Psoas muscle (tissue), 8 donors: ENCODE results near the gene ADAMTS1. TPM values are rescaled to one million over a fixed set of nuclear protein-coding genes. Genes with fewer than 3 reads are reported as not detected.
A peak's percentile ranks its signal among the peaks of the same experiment; 100 is the strongest.

Experiments used
- ATAC-seq, 4 donors: fragments of 200-7000 bp; cut with Tn5 transposase; one replicate each; pipeline ENCODE4 v1.9.1; 2020; ENCODE audit warnings: moderate library complexity in 3 of 4, mild to moderate bottlenecking in 2 of 4
- DNase-seq, 2 donors: peaks; one replicate each; pipeline ENCODE4 v3.0.0-alpha.2; 2020
- H3K27ac ChIP-seq: fragments of 200-600 bp; one replicate; pipeline ENCODE4 v1.8.0; 2022
- H3K27me3 ChIP-seq, 3 donors: fragments of 200-600 bp in 1 of 3; one replicate each; pipeline versions ENCODE4 v1.6.1 to v1.8.0; 2013 to 2022; ENCODE audit warnings: low read length in 2 of 3, mild to moderate bottlenecking in 2 of 3, moderate library complexity in 1 of 3; ENCODE audit not compliant: insufficient read depth in 3 of 3
- H3K36me3 ChIP-seq, 2 donors: fragments of 200-600 bp in 1 of 2; one replicate each; pipeline versions ENCODE4 v1.6.1 to v1.8.0; 2013 to 2022; ENCODE audit warnings: low read depth in 1 of 2, mild to moderate bottlenecking in 1 of 2, moderate library complexity in 1 of 2; ENCODE audit not compliant: insufficient read depth in 1 of 2
- H3K4me1 ChIP-seq: fragments of 200-600 bp; one replicate; pipeline ENCODE4 v1.8.0; 2022
- H3K4me3 ChIP-seq: fragments of 200-600 bp; one replicate; pipeline ENCODE4 v1.8.0; 2022; ENCODE audit warnings: mild to moderate bottlenecking
- H3K9me3 ChIP-seq: fragments of 200-600 bp; one replicate; pipeline ENCODE4 v1.8.0; 2022
- WGBS, 3 donors: extraction: QIAGEN DNeasy Blood & Tissue Kit; methylation state at CpG; one replicate each; pipeline versions ENCODE4 v1.1.6 to v1.1.7; 2013; 5-methylcytosine and 5-hydroxymethylcytosine counted together
- intact Hi-C, 2 donors: fragments of 100-400 bp; cut with DNase I; formaldehyde crosslinking; loops; one replicate each; pipeline versions ENCODE4 v1.11.0 to v1.14.2; 2022
- polyA plus RNA-seq, 3 donors: library from polyadenylated mRNA; stranded (reverse); fragments of 200-250 nt; gene quantifications; one replicate each; pipeline ENCODE4 v1.2.3, GENCODE V29; 2013
- total RNA-seq, 4 donors: library from RNA; stranded (reverse); fragmentation: NEBNext Ultra II Directional in 2 of 4; extraction: Animal tissue kit (Norgen Biotek cat#: 25700) in 2 of 4; gene quantifications; one replicate each; pipeline versions ENCODE4 v1.2.1 to v1.2.4, GENCODE V29; 2021 to 2023
- TF ChIP-seq, protein P1 (sequence below): fragments of 200-600 bp; IDR thresholded peaks from one replicate; pipeline ENCODE4 v1.8.0; 2022; ENCODE audit warnings: antibody characterized with exemption
- donor health status: healthy with polysubstance abuse.
- donor health status: DM: no; HTN: no; CAD: no; lungs with moderate emphysema.
- donor health status: Bipolar disorder and iron deficiency.
- donor health status: healthy.
- donor health status: DM: yes; HTN: yes; CAD: no.
- donor health status: DM: no; HTN: no; CAD: no.
- donor health status: DM: no; HTN: no; CAD: no.
- donor health status: DM: yes; HTN: yes; CAD: no.

The ADAMTS1 gene
- total and polyA plus RNA-seq, 7 donors: 12.2 to 70.3 (median 32.0) TPM

DNA sequence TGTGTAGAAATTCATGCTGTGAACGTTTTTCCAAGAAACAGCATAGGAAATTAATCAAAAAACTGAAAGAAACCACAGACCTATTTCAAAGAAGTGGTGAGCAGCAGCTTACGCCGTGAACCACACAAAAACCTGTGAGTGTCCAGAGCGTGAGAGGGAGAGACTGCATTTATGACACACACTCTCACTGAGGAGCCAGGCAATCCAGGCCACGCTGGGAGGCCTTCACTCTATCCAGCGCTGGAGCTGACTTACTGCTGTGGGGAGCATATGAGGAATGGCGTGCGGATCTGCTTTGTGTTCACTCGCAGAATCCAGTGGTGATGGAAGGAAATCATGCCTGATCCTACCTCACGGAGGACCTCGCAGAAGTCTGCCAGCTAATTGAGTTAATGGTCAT is 12.7 kb downstream of the ADAMTS1 start:
- Histone ChIP-seq H3K9me3 (no peaks in the 10 kb centered on the region), H3K4me1 (no peaks in the 10 kb centered on the region), H3K4me3 (no peak overlapping the region), H3K36me3 (peaks cover 3 to 18% of the 10 kb centered on the region in 2 donors), H3K27me3 (no peaks in the 10 kb centered on the region), H3K27ac (no peak overlapping the region)
- 91 to 93% (median 91%) methylated on average over 11 of the region's 11 CpGs for WGBS, 3 donors
- no peak for DNase-seq
- ATAC-seq: no peak
- intact Hi-C loops: loop anchor here in 1 of 2 donors (10.0 kb wide), 1 partner anchor 58 kb away; no protein-coding TSS in a partner anchor
- TF ChIP-seq, protein P1, sequence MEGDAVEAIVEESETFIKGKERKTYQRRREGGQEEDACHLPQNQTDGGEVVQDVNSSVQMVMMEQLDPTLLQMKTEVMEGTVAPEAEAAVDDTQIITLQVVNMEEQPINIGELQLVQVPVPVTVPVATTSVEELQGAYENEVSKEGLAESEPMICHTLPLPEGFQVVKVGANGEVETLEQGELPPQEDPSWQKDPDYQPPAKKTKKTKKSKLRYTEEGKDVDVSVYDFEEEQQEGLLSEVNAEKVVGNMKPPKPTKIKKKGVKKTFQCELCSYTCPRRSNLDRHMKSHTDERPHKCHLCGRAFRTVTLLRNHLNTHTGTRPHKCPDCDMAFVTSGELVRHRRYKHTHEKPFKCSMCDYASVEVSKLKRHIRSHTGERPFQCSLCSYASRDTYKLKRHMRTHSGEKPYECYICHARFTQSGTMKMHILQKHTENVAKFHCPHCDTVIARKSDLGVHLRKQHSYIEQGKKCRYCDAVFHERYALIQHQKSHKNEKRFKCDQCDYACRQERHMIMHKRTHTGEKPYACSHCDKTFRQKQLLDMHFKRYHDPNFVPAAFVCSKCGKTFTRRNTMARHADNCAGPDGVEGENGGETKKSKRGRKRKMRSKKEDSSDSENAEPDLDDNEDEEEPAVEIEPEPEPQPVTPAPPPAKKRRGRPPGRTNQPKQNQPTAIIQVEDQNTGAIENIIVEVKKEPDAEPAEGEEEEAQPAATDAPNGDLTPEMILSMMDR: no peak

GRCh38 chr21:26826801-26827200 is 18.4 kb downstream of the ADAMTS1 start:
- H3K4me1 ChIP-seq: peaks cover 3% of the 10 kb centered on the region
- peak overlapping the region; percentile 18 for H3K27ac ChIP-seq
- peak; percentile 59 to 82 (median 66) for ATAC-seq
- TF ChIP-seq, protein P1: no peak
- WGBS, 3 donors: 35 to 46% (median 39%) methylated on average over 4 of the region's 4 CpGs
- intact Hi-C loops: no loop called here
- H3K27me3 ChIP-seq: no peaks in the 10 kb centered on the region
- no peaks in the 10 kb centered on the region for H3K9me3 ChIP-seq
- no peaks in the 10 kb centered on the region for H3K36me3 ChIP-seq
- no peak overlapping the region for H3K4me3 ChIP-seq
- DNase-seq: no peak

DNA sequence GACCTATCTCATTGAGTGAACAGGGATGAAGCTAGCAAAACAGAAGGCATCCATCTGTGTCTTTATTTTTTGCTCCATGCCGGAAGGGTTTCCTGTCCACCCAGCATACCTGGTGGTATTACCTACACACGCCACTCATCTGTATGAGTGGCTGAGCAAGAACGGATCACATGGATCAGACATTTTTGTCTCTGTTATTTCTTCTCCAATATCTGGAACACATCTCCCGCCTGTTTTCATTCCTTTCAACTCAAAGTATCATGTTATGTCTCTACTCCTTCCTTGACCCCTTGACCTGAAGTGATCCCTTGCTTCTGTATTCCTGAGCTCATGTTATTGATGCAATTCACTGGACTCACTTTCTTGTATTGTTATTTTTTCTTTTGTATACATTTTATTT is 24.7 kb downstream of the ADAMTS1 start:
- Histone ChIP-seq H3K9me3 (no peaks in the 10 kb centered on the region), H3K36me3 (no peaks in the 10 kb centered on the region), H3K4me1 (no peaks in the 10 kb centered on the region), H3K27me3 (no peaks in the 10 kb centered on the region), H3K4me3 (no peak overlapping the region), H3K27ac (no peak overlapping the region)
- intact Hi-C loops: no loop called here
- ATAC-seq: no peak
- WGBS, 3 donors: 61 to 68% (median 63%) methylated on average over 4 of the region's 4 CpGs
- TF ChIP-seq, protein P1: no peak
- no peak for DNase-seq

- Histone ChIP-seq H3K36me3 (no peaks in the 10 kb centered on the region), H3K4me1 (no peaks in the 10 kb centered on the region), H3K27ac (no peak overlapping the region), H3K4me3 (no peak overlapping the region), H3K27me3 (no peaks in the 10 kb centered on the region), H3K9me3 (no peaks in the 10 kb centered on the region)
- intact Hi-C loops: no loop called here
- WGBS, 3 donors: 55 to 74% (median 61%) methylated on average over 3 of the region's 3 CpGs
- TF ChIP-seq, protein P1: no peak
- DNase-seq (no peak), ATAC-seq (no peak)
Observed at GRCh38 chr21:26819740-26820324, 25.4 kb downstream of the ADAMTS1 start.

DNA sequence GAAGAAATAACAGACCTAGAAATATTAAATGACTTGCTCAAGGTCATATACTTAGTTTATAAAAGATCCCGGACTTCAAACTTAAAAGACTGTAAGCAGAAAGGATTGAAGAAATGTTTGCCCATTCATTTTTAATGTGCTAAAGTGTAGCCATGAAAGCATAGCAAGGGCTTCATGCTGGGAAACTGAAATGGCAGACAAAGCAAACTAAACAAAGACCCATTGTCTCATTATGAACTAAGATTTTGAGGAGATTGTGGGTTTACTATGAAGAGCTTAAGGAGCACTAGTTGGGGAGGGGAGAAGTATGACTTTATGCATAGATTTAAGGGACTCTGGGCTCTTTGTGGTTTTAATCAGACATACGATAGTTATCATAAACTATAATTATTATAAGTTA is 26.3 kb downstream of the ADAMTS1 start:
- 91 to 94% (median 91%) methylated on average over 2 of the region's 2 CpGs for WGBS, 3 donors
- no peak for DNase-seq
- Histone ChIP-seq H3K27me3 (no peaks in the 10 kb centered on the region), H3K27ac (no peak overlapping the region), H3K36me3 (no peaks in the 10 kb centered on the region), H3K4me1 (no peaks in the 10 kb centered on the region), H3K4me3 (no peak overlapping the region), H3K9me3 (no peaks in the 10 kb centered on the region)
- ATAC-seq: no peak
- intact Hi-C loops: no loop called here
- TF ChIP-seq, protein P1: no peak
